PC-9 (cell line): ENCODE data around the gene BTRC. TPM values are rescaled to one million over a fixed set of nuclear protein-coding genes. Genes with fewer than 3 reads are reported as not detected.

Experiments used
- BruUV-seq: library from RNA; stranded (reverse); fragments of 400-500 nt; replicated peaks from 2 replicates; lab custom pipeline; 2021; lab: Mats Ljungman, UMichigan
- CTCF ChIA-PET: fragments of 300-600 bp; sonication (Branson Sonifier 250); formaldehyde crosslinking; loops from one replicate; lab custom pipeline; 2022; ENCODE audit warnings: antibody characterized with exemption; lab: Charles Lee
- POLR2A ChIA-PET: fragments of 300-600 bp; sonication (Branson Sonifier 250); formaldehyde crosslinking; loops from one replicate; lab custom pipeline; 2022; ENCODE audit warnings: antibody characterized with exemption; ENCODE audit not compliant: unreplicated experiment; lab: Charles Lee
- DNase-seq, 2 experiments: peaks; one replicate each; pipeline versions ENCODE4 v3.0.0 to v3.0.0-alpha.2; 2015 to 2022; ENCODE audit warnings: mixed read lengths in 1 of 2
- H2AFZ ChIP-seq: fragments of 200-600 bp; sonication (generic); 2 replicates; pipeline ENCODE4 v1.8.1; 2017; ENCODE audit warnings: antibody characterized with exemption
- H3F3A ChIP-seq: fragments of 200-600 bp; sonication (generic); 2 replicates; pipeline ENCODE4 v1.8.1; 2017; ENCODE audit warnings: antibody characterized with exemption, mild to moderate bottlenecking, low read depth; ENCODE audit not compliant: insufficient read depth
- H3K27ac ChIP-seq: fragments of 200-600 bp; sonication (generic); 2 replicates; pipeline ENCODE4 v1.6.1; 2016; ENCODE audit warnings: mixed run types
- H3K27me3 ChIP-seq: fragments of 200-600 bp; sonication (generic); 2 replicates; pipeline ENCODE4 v1.6.1; 2016; ENCODE audit warnings: low read depth, mixed run types; ENCODE audit not compliant: insufficient read depth
- H3K36me3 ChIP-seq: fragments of 200-600 bp; sonication (generic); 2 replicates; pipeline ENCODE4 v1.6.1; 2016; ENCODE audit warnings: low read depth, mixed run types
- H3K4me1 ChIP-seq: fragments of 200-600 bp; sonication (generic); replicated peaks from 2 replicates; pipeline ENCODE4 v1.6.1; 2016; ENCODE audit warnings: mixed run types; ENCODE audit not compliant: insufficient read depth
- H3K4me2 ChIP-seq: fragments of 200-600 bp; sonication (generic); 2 replicates; pipeline ENCODE4 v1.6.1; 2017; ENCODE audit warnings: mixed run types
- H3K4me3 ChIP-seq: fragments of 200-600 bp; sonication (generic); 2 replicates; pipeline ENCODE4 v1.6.1; 2016; ENCODE audit warnings: mixed run types
- H3K79me2 ChIP-seq: fragments of 200-600 bp; sonication (generic); 2 replicates; pipeline ENCODE4 v1.6.1; 2017; ENCODE audit warnings: low read depth, mixed run types
- H3K9me2 ChIP-seq: fragments of 200-600 bp; sonication (generic); 2 replicates; pipeline ENCODE4 v1.8.1; 2017; ENCODE audit warnings: mild to moderate bottlenecking; ENCODE audit not compliant: insufficient read depth
- H3K9me3 ChIP-seq: fragments of 200-600 bp; sonication (generic); 2 replicates; pipeline ENCODE4 v1.8.1; 2016; ENCODE audit warnings: low read depth; ENCODE audit not compliant: insufficient read depth
- H4K20me1 ChIP-seq: fragments of 200-600 bp; sonication (generic); 2 replicates; pipeline ENCODE4 v1.8.1; 2017; ENCODE audit not compliant: insufficient read depth
- EZH2 ChIP-seq: fragments of 200-600 bp; sonication (generic); IDR thresholded peaks from 2 replicates; pipeline ENCODE4 v1.8.0; 2017; ENCODE audit warnings: antibody characterized with exemption, low read depth
- intact Hi-C: fragments of 100-400 bp; cut with micrococcal nuclease; formaldehyde crosslinking; loops from one replicate; pipeline ENCODE4 v1.10.0; 2022; ENCODE audit not compliant: unreplicated experiment
- total RNA-seq: library from RNA; stranded (reverse); gene quantifications from 2 replicates; pipeline ENCODE4 v1.2.3, GENCODE V29; 2021
- TF ChIP-seq, protein P1 (sequence below): fragments of 200-600 bp; sonication (generic); conservative IDR thresholded peaks from 2 replicates; pipeline ENCODE4 v1.6.1; 2017; ENCODE audit warnings: mixed run types, antibody characterized with exemption, mild to moderate bottlenecking, moderate library complexity

Gene BTRC
- total RNA-seq, 1 experiment from 2014 or later, result 15.6 TPM

DNA sequence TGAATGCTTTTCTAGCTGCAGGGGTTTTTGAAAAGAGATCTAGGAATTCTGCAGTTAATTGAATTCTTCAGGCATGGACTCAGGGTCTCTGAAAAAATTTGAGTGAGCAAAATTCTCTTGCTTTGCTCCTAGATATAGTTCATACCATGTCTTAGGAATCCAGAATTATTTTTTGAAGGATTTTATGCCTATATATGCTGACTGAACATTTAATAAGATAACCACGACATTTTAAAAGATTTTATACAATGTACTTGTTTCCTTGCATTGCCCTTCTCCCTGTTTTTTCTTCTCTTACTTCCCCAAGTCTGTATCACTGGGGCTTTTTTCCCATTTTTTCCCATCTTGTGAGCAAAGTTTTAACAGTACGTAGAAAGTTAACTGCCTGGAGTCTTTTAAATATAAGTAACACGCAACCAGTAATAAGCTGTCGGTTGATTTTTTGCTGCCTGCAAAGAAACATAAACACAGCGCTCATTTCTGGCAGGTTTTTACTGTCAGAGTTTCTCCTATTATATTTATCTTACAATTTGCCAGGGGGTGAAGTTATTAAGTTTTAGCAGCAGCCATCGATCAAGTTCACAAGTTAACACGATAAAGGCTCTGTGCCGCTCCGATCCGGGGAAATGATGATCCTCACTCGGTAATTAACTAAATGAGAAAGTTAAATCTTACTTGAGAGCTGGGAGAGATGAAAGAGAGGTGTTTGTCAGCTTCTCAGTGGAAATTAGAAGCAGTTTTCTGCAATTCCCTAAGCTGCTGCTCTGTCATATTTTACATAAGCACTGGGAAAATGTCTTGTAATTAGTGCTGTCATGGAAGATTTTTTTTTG lies 153.1 kb downstream of the BTRC start:
- H3K4me1 ChIP-seq, result no peaks in the 10 kb centered on the region
- CTCF ChIA-PET, result no interaction called here

DNA sequence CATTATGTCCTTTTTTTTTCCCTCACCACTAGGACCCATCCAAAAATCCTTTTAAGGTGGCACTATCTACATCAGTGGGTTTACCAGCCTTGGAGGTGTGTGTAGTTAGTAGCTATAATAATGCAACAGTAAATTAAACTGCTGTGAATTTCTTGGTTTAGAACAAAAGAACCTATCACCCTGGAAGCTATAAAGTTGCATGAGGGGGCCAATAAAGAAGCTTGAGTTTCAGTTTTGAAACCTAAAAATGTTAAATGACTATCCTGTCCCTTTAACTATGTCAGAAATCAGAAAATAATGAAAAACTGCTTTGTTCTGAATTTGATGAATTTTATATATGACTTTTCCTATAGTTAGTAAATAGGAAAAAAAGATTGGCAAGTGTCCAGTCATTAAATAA lies 153.9 kb downstream of the BTRC start:
- Histone ChIP-seq H4K20me1 (no peaks in the 10 kb centered on the region), H3F3A (no peaks in the 10 kb centered on the region), H3K36me3 (no peaks in the 10 kb centered on the region), H3K4me3 (no peak overlapping the region), H3K4me1 (no peaks in the 10 kb centered on the region), H3K27me3 (no peaks in the 10 kb centered on the region), H3K9me3 (no peaks in the 10 kb centered on the region), H3K4me2 (no peak overlapping the region), H2AFZ (no peak overlapping the region), H3K27ac (no peak overlapping the region), H3K9me2 (no peaks in the 10 kb centered on the region), H3K79me2 (no peaks in the 10 kb centered on the region)
- CTCF ChIA-PET, result no interaction called here
- TF ChIP-seq, protein P1, sequence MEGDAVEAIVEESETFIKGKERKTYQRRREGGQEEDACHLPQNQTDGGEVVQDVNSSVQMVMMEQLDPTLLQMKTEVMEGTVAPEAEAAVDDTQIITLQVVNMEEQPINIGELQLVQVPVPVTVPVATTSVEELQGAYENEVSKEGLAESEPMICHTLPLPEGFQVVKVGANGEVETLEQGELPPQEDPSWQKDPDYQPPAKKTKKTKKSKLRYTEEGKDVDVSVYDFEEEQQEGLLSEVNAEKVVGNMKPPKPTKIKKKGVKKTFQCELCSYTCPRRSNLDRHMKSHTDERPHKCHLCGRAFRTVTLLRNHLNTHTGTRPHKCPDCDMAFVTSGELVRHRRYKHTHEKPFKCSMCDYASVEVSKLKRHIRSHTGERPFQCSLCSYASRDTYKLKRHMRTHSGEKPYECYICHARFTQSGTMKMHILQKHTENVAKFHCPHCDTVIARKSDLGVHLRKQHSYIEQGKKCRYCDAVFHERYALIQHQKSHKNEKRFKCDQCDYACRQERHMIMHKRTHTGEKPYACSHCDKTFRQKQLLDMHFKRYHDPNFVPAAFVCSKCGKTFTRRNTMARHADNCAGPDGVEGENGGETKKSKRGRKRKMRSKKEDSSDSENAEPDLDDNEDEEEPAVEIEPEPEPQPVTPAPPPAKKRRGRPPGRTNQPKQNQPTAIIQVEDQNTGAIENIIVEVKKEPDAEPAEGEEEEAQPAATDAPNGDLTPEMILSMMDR, result no peak
- no peak for TF ChIP-seq EZH2
- no TSS peak for BruUV-seq
- intact Hi-C loops, result no loop called here
- no peak for DNase-seq
- POLR2A ChIA-PET, result interaction anchor here (0.6 kb wide), 1 partner anchor 8 kb away, joined by 5 read pairs; no protein-coding TSS in a partner anchor

More for the DNA sequence above, 153.1 kb downstream of the BTRC start:
- DNase-seq, result no peak
- H4K20me1 ChIP-seq, result no peaks in the 10 kb centered on the region
- POLR2A ChIA-PET, result interaction anchor here (0.6 kb wide), 1 partner anchor 9 kb away, joined by 5 read pairs; no protein-coding TSS in a partner anchor
- H3K4me3 ChIP-seq, result no peak overlapping the region
- TF ChIP-seq, protein P1, result no peak
- no peak for TF ChIP-seq EZH2
- H3K9me2 ChIP-seq, result no peaks in the 10 kb centered on the region
- no TSS peak for BruUV-seq
- H3K79me2 ChIP-seq, result no peaks in the 10 kb centered on the region
- H3K4me2 ChIP-seq, result no peak overlapping the region
- no peaks in the 10 kb centered on the region for H3K36me3 ChIP-seq
- H3K9me3 ChIP-seq, result no peaks in the 10 kb centered on the region
- H3K27ac ChIP-seq, result no peak overlapping the region
- no peak overlapping the region for H2AFZ ChIP-seq
- H3K27me3 ChIP-seq, result no peaks in the 10 kb centered on the region
- intact Hi-C loops, result no loop called here
- H3F3A ChIP-seq, result no peaks in the 10 kb centered on the region

DNA sequence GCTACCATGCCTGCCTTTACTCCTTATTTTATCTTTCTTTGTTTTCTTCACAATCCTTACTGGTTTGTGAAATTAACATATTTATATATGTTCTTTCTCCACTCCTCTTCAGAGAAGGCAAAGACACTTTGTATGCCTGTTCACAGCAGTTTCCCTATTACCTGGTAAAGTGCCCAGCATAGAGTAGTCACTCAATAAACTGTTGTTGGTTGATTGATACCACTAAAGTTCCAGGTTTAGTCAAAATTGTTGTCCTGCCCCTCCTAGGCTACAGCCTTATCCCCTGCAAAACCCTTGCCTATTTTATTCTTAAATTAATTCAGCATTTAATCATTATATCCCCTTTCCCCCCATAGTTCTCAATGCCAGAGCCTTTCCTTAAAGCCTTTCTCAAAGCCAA lies 158.0 kb downstream of the BTRC start:
- H3K27ac ChIP-seq, result no peak overlapping the region
- H3K9me3 ChIP-seq, result no peaks in the 10 kb centered on the region
- H2AFZ ChIP-seq, result no peak overlapping the region
- no peaks in the 10 kb centered on the region for H3K9me2 ChIP-seq
- TF ChIP-seq, protein P1, result no peak
- TF ChIP-seq EZH2, result no peak
- H3K4me3 ChIP-seq, result no peak overlapping the region
- no TSS peak for BruUV-seq
- CTCF ChIA-PET, result interaction anchor here (0.5 kb wide), 1 partner anchor 493 kb away, joined by 3 read pairs; no protein-coding TSS in a partner anchor
- intact Hi-C loops, result no loop called here
- H3K79me2 ChIP-seq, result no peaks in the 10 kb centered on the region
- no peaks in the 10 kb centered on the region for H4K20me1 ChIP-seq
- no peaks in the 10 kb centered on the region for H3F3A ChIP-seq
- no peak overlapping the region for H3K4me2 ChIP-seq
- no peaks in the 10 kb centered on the region for H3K36me3 ChIP-seq
- H3K4me1 ChIP-seq, result no peaks in the 10 kb centered on the region
- POLR2A ChIA-PET, result no interaction called here
- H3K27me3 ChIP-seq, result no peaks in the 10 kb centered on the region
- DNase-seq, result no peak
